HG03175 (cell line): ENCODE results near the gene NPFFR2.
"Not testable (repeated sequence)": the region's sequence is repeated elsewhere in the genome, so short reads cannot be mapped to it uniquely, and the experiment has no call there.

Experiments used
- ATAC-seq: cut with Tn5 transposase; IDR thresholded peaks from one replicate; pipeline ENCODE4 v1.9.1; 2021; ENCODE audit warnings: mild to moderate bottlenecking, moderate library complexity; ENCODE audit not compliant: unreplicated experiment

The NPFFR2 gene

GRCh38 chr4:72110886-72111285, 79.1 kb downstream of the NPFFR2 start:
- ATAC-seq: no peak

DNA sequence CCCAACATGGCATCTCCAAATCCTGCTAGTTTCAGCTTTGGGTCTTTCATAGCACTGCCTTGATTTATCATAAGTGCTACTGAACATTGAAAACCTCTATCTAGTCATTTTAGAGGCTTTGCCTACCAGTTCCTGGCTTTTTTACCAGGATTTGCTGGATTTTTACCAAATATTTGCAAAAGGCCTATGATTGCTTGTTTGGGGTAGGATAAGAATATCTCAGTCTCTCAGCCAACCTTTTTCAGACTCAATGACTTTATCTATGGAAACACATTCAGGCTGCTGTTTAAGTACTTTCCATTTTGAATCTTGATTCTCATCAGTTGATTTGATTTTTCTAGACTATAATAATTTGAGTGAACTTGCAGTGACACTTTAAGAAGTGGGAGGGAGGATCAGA, 80.1 kb downstream of the NPFFR2 start:
- no peak for ATAC-seq

DNA sequence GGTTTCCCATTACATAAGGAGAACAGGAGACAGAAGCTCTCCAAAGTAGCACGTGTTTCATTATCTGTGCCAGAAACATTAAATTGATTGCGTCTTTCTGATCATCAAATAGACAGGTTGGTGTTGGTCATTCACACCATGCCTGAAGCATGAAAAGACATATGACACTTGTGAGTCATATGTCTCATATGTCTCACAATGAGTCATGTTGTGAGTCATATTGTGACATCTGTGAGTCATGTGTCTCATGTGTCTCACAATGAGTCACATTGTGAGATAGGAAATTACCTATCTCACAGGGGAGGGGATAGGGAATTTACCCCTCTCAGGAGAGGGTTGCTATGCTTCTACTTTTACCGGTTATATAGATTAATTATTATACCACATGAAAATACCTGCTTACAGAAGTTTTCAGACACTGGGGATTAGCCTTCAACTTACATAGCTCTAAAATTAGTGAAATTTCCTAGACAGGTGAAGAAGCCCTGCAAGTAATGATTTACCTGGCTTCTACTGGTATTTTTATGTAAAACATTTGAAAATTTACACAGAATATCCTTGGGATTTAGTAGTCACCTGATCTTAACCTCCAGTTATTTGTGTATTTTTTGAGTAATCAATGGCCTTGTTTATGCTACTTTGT, 80.8 kb downstream of the NPFFR2 start:
- ATAC-seq: peak; percentile 96

GRCh38 chr4:72118017-72118416, 86.2 kb downstream of the NPFFR2 start:
- peak; percentile 93 for ATAC-seq

GRCh38 chr4:72119946-72120345, 88.1 kb downstream of the NPFFR2 start:
- ATAC-seq: no peak

DNA sequence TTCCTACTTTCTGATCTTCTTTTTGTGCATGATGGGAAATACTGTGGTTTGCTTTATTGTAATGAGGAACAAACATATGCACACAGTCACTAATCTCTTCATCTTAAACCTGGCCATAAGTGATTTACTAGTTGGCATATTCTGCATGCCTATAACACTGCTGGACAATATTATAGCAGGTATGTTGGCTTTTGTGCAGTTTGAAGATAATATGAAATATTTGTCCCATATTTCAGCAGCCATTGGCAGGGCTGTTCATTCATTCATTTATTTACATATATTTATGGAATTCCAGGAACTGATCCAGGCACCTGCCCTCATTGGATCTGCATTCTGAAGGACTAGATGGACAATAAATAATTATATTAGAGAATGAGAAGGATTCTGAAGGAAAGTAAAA, 96.9 kb downstream of the NPFFR2 start:
- no peak for ATAC-seq

- no peak for ATAC-seq
Measured at GRCh38 chr4:72136429-72136828, 104.6 kb downstream of the NPFFR2 start.

DNA sequence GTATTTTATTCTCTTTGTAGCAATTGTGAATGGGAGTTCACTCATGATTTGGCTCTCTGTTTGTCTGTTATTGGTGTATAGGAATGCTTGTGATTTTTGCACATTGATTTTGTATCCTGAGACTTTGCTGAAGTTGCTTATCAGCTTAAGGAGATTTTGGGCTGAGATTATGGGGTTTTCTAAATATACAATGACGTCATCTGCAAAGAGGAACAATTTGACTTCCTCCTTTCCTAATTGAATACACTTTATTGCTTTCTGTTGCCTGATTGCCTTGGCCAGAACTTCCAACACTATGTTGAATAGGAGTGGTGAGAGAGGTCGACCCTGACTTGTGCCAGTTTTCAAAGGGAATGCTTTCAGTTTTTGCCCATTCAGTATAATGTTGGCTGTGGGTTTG, 108.2 kb downstream of the NPFFR2 start:
- not testable (repeated sequence) for ATAC-seq

GRCh38 chr4:72144241-72144640, 112.4 kb downstream of the NPFFR2 start:
- ATAC-seq: no peak

DNA sequence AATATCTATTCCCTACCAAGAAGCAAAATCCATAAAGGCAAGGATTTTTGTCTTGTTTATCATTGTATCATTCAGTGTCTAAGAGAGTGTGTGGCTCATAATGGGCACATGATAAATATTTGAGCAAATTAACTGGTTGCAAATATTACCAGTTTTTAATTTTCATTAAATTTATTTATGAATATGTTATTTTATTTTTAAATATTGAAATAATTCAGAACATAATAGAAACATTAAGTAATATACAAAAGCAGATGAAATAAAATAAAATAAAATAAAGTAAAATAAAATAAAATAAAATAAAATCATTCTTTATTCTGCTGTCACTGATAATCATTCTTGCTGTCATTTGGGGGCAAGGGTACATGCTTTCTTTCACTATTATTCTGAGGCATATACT, 120.9 kb downstream of the NPFFR2 start:
- ATAC-seq: no peak

GRCh38 chr4:72153634-72154033, 121.8 kb downstream of the NPFFR2 start:
- ATAC-seq: not testable (repeated sequence)

DNA sequence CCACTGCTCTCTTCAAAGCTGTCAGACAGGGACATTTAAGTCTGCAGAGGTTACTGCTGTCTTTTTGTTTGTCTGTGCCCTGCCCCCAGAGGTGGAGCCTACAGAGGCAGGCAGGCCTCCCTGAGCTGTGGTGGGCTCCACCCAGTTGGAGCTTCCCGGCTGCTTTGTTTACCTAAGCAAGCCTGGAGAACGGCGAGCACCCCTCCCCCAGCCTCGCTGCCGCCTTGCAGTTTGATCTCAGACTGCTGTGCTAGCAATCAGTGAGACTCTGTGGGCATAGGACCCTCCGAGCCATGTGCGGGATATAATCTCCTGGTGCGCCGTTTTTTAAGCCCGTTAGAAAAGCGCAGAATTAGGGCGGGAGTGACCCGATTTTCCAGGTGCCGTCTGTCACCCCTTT, 137.5 kb downstream of the NPFFR2 start:
- ATAC-seq: not testable (repeated sequence)

DNA sequence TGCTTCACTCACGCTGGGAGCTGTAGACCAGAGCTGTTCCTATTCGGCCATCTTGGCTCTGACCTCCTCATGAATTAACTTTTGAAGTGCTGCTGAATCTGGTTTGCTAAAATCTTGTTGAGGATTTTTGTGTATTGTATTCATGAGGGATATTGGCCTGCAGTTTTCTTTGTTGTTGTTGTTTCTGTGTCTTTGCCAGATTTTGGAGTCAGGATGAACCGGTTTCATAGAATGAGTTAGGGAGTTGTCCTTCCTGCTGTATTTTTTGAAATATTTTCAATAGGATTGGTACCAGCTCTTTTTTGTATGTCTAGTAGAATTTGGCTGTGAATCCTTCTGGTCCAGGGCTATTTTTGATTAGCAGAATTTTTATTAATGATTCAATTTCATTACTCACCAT, 138.1 kb downstream of the NPFFR2 start:
- no peak for ATAC-seq

DNA sequence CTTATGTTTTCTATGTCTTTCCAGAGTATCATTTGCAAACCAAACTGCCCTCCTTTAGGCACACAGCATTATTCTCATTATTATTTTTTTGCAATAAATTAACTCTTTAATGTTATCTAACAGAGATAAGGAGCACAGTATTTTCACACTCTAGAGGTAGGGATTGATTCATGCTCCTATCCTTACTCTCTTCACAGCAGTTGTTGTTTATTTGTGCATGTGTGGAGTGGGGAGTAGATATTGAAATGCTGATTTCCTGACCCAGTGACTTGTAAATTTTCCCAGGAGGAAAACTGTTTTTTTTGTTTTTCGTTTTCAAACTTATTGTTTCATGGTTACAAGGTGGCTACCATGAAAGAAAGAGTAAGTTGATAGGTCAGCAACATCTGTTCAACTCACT, 140.0 kb downstream of the NPFFR2 start:
- no peak for ATAC-seq

GRCh38 chr4:72179342-72179741, 147.5 kb downstream of the NPFFR2 start:
- no peak for ATAC-seq

- peak; percentile 72 for ATAC-seq
Measured at GRCh38 chr4:72186714-72187113, 154.9 kb downstream of the NPFFR2 start.

- no peak for ATAC-seq
Measured at GRCh38 chr4:72194046-72194445, 162.2 kb downstream of the NPFFR2 start.

- no peak for ATAC-seq
Measured at GRCh38 chr4:72194453-72194852, 162.7 kb downstream of the NPFFR2 start.
